Measurements from ENCODE around the gene ANTKMT.
A peak's percentile ranks its signal among the peaks of the same experiment; 100 is the strongest.

DNA sequence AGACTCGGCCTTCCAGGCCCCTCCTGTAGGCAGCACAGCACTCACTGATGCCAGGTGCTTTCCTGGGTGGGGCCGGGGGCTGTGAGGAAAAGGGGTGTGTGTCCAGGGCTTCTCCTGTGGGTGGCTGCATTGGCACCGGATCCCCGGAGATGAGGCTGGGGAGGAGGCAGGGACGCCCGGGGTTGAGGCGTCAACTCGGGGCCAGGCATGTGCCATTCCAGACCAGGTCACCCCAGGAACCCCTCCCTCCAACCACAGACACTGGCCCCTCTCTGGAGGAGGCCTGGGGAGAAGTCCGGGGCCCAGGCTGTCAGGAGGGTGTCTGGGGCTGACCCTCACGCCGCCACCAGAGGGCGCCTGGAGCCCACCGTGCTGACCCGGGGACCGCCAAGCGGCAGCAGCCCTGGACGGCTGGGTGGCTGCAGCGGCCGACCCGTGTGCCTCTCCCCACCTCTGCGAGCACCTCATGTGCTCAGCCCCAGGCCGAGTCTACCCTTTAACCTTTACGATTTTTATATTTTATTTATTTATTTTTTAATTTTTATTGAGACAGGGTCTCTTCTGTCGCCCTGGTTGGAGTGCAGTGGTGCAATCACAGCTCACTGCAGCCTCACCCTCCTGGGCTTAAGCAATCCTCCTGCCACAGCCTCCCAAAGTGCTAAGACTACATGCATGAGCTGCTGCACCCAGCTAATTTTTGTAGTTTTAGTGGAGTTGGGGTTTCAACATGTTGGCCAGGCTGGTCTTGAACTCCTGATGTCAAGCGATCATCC lies 9.2 kb upstream of the ANTKMT start:
- TF ChIP-seq, protein P1, sequence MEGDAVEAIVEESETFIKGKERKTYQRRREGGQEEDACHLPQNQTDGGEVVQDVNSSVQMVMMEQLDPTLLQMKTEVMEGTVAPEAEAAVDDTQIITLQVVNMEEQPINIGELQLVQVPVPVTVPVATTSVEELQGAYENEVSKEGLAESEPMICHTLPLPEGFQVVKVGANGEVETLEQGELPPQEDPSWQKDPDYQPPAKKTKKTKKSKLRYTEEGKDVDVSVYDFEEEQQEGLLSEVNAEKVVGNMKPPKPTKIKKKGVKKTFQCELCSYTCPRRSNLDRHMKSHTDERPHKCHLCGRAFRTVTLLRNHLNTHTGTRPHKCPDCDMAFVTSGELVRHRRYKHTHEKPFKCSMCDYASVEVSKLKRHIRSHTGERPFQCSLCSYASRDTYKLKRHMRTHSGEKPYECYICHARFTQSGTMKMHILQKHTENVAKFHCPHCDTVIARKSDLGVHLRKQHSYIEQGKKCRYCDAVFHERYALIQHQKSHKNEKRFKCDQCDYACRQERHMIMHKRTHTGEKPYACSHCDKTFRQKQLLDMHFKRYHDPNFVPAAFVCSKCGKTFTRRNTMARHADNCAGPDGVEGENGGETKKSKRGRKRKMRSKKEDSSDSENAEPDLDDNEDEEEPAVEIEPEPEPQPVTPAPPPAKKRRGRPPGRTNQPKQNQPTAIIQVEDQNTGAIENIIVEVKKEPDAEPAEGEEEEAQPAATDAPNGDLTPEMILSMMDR (IDR thresholded peaks at IDR 0.05; ENCODE audit: insufficient read depth, low read depth, low read length) = peak; percentile 58
- TF ChIP-seq EZH2 (IDR thresholded peaks at IDR 0.05; ENCODE audit: insufficient read depth, low read length) = no peak

Data from astrocyte (in vitro differentiated cells and primary cell).